ENCODE results near the gene ACOX3. TPM values are rescaled to one million over a fixed set of nuclear protein-coding genes. Genes with fewer than 3 reads are reported as not detected.

ACOX3 gene
- total RNA-seq, 1 donor from 2014 or later: 16.6 TPM

GRCh38 chr4:8393593-8394038, 46.9 kb downstream of the ACOX3 start:
- Mint-ChIP-seq H3K27ac (ENCODE audit: unreplicated experiment) (peak overlapping the region; percentile 78), H3K4me1 (peaks cover 47% of the 10 kb centered on the region), H3K36me3 (ENCODE audit: low read depth) (peaks cover 3% of the 10 kb centered on the region), H3K4me3 (peak overlapping the region; percentile 70), H3K9me3 (no peaks in the 10 kb centered on the region), H3K27me3 (ENCODE audit: low read depth) (peaks cover 4% of the 10 kb centered on the region)
- peak; percentile 26 for DNase-seq (ENCODE audit: low read depth, low spot score)
- TF ChIP-seq CTCF (conservative IDR thresholded peaks at IDR 0.05): no peak

- Mint-ChIP-seq H3K9me3 (no peaks in the 10 kb centered on the region), H3K4me3 (peak overlapping the region; percentile 65), H3K4me1 (peaks cover 47% of the 10 kb centered on the region), H3K36me3 (ENCODE audit: low read depth) (peaks cover 3% of the 10 kb centered on the region), H3K27me3 (ENCODE audit: low read depth) (peaks cover 4% of the 10 kb centered on the region), H3K27ac (ENCODE audit: unreplicated experiment) (peak overlapping the region; percentile 35)
- DNase-seq (ENCODE audit: low read depth, low spot score): no peak
- no peak for TF ChIP-seq CTCF (conservative IDR thresholded peaks at IDR 0.05)
Observed at GRCh38 chr4:8392591-8393190, 47.8 kb downstream of the ACOX3 start.

- no peak for TF ChIP-seq CTCF (conservative IDR thresholded peaks at IDR 0.05)
- peaks cover 3% of the 10 kb centered on the region for H3K36me3 Mint-ChIP-seq (ENCODE audit: low read depth)
- no peak for DNase-seq (ENCODE audit: low read depth, low spot score)
- peaks cover 4% of the 10 kb centered on the region for H3K27me3 Mint-ChIP-seq (ENCODE audit: low read depth)
- H3K4me3 Mint-ChIP-seq: no peak overlapping the region
- H3K9me3 Mint-ChIP-seq: no peaks in the 10 kb centered on the region
- H3K27ac Mint-ChIP-seq (ENCODE audit: unreplicated experiment): no peak overlapping the region
- H3K4me1 Mint-ChIP-seq: peaks cover 47% of the 10 kb centered on the region
Observed at GRCh38 chr4:8391972-8392371, 48.6 kb downstream of the ACOX3 start.

GRCh38 chr4:8391071-8391470, 49.5 kb downstream of the ACOX3 start:
- no peak for DNase-seq (ENCODE audit: low read depth, low spot score)
- H3K27ac Mint-ChIP-seq (ENCODE audit: unreplicated experiment): no peak overlapping the region
- H3K4me1 Mint-ChIP-seq: peaks cover 47% of the 10 kb centered on the region
- H3K27me3 Mint-ChIP-seq (ENCODE audit: low read depth): peaks cover 4% of the 10 kb centered on the region
- no peak overlapping the region for H3K4me3 Mint-ChIP-seq
- H3K9me3 Mint-ChIP-seq: no peaks in the 10 kb centered on the region
- no peak for TF ChIP-seq CTCF (conservative IDR thresholded peaks at IDR 0.05)
- peaks cover 3% of the 10 kb centered on the region for H3K36me3 Mint-ChIP-seq (ENCODE audit: low read depth)

- peaks cover 3% of the 10 kb centered on the region for H3K36me3 Mint-ChIP-seq (ENCODE audit: low read depth)
- H3K27ac Mint-ChIP-seq (ENCODE audit: unreplicated experiment): no peak overlapping the region
- no peaks in the 10 kb centered on the region for H3K9me3 Mint-ChIP-seq
- H3K27me3 Mint-ChIP-seq (ENCODE audit: low read depth): peaks cover 4% of the 10 kb centered on the region
- H3K4me3 Mint-ChIP-seq: no peak overlapping the region
- no peak for DNase-seq (ENCODE audit: low read depth, low spot score)
- no peak for TF ChIP-seq CTCF (conservative IDR thresholded peaks at IDR 0.05)
- peaks cover 44% of the 10 kb centered on the region for H3K4me1 Mint-ChIP-seq
Observed at GRCh38 chr4:8390577-8390976, 49.9 kb downstream of the ACOX3 start.

All from neural crest cell (in vitro differentiated cells).